Stimulated activated CD8-positive, alpha-beta memory T cell treated with anti-CD3 and anti-CD28 coated beads, Interleukin-7, amount 100 ng/mL, for 24 hours (primary cell): ENCODE data around the gene TUBB6.

ENCODE experiments used
- DNase-seq: peaks from one replicate; pipeline ENCODE4 v3.0.0-alpha.2; 2020; ENCODE audit warnings: low read depth

Gene TUBB6

GRCh38 chr18:12291161-12291560 is 16.9 kb upstream of the TUBB6 start:
- no peak for DNase-seq

- DNase-seq: no peak
These were observed 16.4 kb upstream of the TUBB6 start for GRCh38 chr18:12291690-12292089.

GRCh38 chr18:12293831-12294230 is 14.2 kb upstream of the TUBB6 start:
- no peak for DNase-seq

GRCh38 chr18:12295389-12296086 is 12.5 kb upstream of the TUBB6 start:
- no peak for DNase-seq

GRCh38 chr18:12296087-12296403 is 12.0 kb upstream of the TUBB6 start:
- no peak for DNase-seq

GRCh38 chr18:12296457-12296856 is 11.6 kb upstream of the TUBB6 start:
- DNase-seq: no peak

GRCh38 chr18:12299862-12300261 is 8.2 kb upstream of the TUBB6 start:
- no peak for DNase-seq

GRCh38 chr18:12301263-12302005 is 6.6 kb upstream of the TUBB6 start:
- DNase-seq: no peak

GRCh38 chr18:12302391-12303147 is 5.5 kb upstream of the TUBB6 start:
- DNase-seq: no peak

GRCh38 chr18:12304351-12305210 is 3.5 kb upstream of the TUBB6 start:
- no peak for DNase-seq

- DNase-seq: no peak
These were observed 2.8 kb upstream of the TUBB6 start for GRCh38 chr18:12305211-12305610.

GRCh38 chr18:12305930-12306629 is 2.0 kb upstream of the TUBB6 start:
- DNase-seq: no peak

- DNase-seq: no peak
These were observed 1.0 kb upstream of the TUBB6 start for GRCh38 chr18:12306752-12307700.

- no peak for DNase-seq
These were observed 502 bp downstream of the TUBB6 start for GRCh38 chr18:12308386-12309100.

GRCh38 chr18:12309683-12310198 is 1.7 kb downstream of the TUBB6 start:
- DNase-seq: no peak

GRCh38 chr18:12310762-12311161 is 2.7 kb downstream of the TUBB6 start:
- no peak for DNase-seq

GRCh38 chr18:12312976-12313375 is 4.9 kb downstream of the TUBB6 start:
- no peak for DNase-seq

GRCh38 chr18:12313530-12314245 is 5.6 kb downstream of the TUBB6 start:
- DNase-seq: no peak
